CMK (cell line): ENCODE measurements around the gene KRTAP10-11.
"Not testable (repeated sequence)": the region's sequence is repeated elsewhere in the genome, so short reads cannot be mapped to it uniquely, and the experiment has no call there.

Source experiments
- DNase-seq: peaks from one replicate; pipeline ENCODE4 v3.0.0-alpha.2; 2010; ENCODE audit warnings: low read depth

KRTAP10-11 gene

GRCh38 chr21:44614961-44615391, 31.2 kb upstream of the KRTAP10-11 start:
- DNase-seq = no peak

DNA sequence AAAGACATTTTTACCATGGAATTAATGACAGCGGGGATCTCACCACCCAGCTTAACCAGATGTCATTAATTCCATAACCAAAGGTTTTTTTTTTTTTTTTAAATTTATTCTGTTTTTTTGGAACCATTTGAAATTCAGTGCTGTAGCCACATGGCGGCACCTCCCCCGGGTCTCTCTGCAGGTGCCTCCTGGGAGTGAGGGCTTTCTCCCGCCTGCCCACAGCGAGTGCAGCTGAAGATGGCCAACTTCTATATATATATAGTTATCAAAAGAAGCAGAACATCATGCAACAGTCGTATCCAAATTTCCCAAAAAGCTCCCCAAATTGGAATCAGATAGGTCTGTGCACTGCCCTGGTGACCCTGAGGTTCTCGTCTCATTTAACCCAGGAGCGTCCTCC, 30.7 kb upstream of the KRTAP10-11 start:
- no peak for DNase-seq

DNA sequence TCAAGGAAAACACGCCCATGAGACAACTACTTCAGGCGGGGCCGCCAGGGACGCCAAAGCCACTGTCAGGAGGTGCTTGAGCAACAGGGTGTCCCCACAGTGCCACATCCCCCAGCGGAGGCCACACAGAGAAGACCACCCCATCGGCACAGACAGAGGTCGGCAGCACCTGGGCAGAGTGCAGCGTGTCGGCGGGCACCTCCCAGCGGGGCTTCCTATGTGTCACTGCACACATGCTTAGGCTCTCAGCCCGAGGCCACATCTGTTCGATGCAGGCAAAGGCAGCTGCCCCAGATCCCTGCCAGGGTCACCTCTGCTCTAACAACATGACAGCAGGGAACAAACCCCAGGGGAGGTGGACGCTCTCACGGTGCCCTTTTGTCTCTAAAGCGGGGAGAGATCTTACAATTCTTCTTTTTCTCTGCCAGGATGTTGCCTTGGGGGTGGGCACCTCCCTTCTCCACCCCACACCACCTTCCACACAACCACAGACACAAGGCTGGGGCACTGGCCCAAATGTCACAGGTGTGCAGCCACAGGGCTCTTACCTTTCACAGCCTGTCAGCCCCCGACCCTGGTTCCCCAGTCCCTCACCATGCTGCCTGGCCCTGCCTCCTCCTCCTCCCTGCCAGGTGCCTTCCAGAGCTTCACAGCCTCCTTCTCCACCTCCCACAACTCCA, 30.2 kb upstream of the KRTAP10-11 start:
- no peak for DNase-seq

DNA sequence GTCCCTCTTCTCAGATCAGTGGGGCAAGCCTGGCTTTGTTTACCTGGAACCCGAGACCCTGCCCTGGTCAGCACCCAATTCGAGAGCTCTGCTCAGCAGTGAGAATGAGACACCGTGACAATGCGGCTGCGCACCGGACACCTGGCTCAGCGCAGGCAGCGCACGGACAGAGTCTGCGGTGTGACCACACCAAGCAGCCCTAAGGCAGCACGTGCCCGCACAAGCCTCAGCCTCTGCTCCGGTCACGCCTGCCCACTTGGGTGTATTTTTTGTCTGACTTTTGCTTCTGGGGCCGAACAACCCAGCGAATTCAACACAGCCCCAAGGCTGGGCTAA, 29.7 kb upstream of the KRTAP10-11 start:
- no peak for DNase-seq

GRCh38 chr21:44617071-44617501, 29.1 kb upstream of the KRTAP10-11 start:
- DNase-seq = no peak

DNA sequence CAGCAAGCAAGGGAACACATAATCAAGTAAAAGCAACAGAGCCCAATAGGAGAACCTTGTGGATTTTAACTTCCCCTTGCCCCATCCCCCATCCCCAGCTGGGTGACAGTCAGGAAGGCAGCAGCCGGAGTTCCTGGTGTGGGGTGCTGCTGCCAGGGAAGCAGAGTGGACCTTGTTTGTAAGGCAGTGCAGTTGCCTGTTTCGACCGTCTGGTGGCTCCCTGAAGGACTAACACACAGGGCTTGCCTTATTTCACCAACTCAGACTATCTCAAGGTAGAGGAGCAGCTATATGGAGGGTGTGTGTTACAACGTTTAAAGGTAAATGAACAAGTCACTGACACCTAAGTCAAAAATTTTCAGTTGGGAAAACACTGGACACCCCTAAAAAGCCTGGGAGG, 27.7 kb upstream of the KRTAP10-11 start:
- no peak for DNase-seq

- no peak for DNase-seq
These were observed 27.3 kb upstream of the KRTAP10-11 start for GRCh38 chr21:44618909-44619308.

- no peak for DNase-seq
These were observed 26.3 kb upstream of the KRTAP10-11 start for GRCh38 chr21:44619886-44620285.

GRCh38 chr21:44623575-44623974, 22.6 kb upstream of the KRTAP10-11 start:
- no peak for DNase-seq

DNA sequence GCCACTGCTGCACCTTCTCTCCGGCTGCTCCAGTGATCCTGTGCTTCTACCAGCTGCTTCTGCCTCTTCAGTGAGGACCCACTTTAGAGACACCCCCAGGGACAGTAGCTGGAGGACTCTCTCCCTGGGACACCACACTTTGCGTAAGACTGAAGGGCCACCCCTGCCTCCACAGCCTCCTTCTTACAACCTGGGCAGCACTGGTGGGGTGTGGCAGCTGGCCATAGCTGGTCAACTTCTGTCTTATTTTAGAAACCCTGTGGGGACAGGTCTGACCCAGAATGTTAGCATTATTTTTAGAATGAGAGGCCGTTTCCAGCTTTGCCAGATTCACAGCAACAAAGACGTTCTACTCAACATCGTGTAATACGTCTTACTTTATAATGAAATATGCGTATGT, 20.5 kb upstream of the KRTAP10-11 start:
- DNase-seq = no peak

GRCh38 chr21:44626262-44626661, 20.0 kb upstream of the KRTAP10-11 start:
- no peak for DNase-seq

GRCh38 chr21:44626673-44627143, 19.5 kb upstream of the KRTAP10-11 start, which contains the start of gene KRTAP10-9:
TSS of gene KRTAP10-9 (plus strand) at chr21:44627093. CDS start at chr21:44627172, 79 bp downstream.
- DNase-seq = no peak

DNA sequence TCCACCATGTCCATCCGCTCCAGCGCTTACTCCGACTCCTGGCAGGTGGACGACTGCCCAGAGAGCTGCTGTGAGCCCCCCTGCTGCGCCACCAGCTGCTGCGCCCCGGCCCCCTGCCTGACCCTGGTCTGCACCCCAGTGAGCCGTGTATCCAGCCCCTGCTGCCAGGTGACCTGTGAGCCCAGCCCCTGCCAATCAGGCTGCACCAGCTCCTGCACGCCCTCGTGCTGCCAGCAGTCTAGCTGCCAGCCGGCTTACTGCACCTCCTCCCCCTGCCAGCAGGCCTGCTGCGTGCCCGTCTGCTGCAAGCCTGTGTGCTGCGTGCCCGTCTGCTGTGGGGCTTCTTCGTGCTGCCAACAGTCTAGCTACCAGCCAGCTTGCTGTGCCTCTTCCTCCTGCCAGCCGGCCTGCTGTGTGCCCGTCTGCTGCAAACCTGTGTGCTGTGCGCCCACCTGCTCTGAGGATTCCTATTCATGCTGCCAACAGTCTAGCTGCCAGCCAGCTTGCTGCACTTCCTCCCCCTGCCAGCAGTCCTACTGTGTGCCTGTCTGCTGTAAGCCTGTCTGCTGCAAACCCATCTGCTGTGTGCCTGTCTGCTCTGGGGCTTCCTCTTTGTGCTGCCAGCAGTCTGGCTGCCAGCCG, 18.9 kb upstream of the KRTAP10-11 start:
- DNase-seq = not testable (repeated sequence)

GRCh38 chr21:44627831-44628233, 18.4 kb upstream of the KRTAP10-11 start:
- DNase-seq = not testable (repeated sequence)

GRCh38 chr21:44628707-44629391, 17.4 kb upstream of the KRTAP10-11 start:
- no peak for DNase-seq

DNA sequence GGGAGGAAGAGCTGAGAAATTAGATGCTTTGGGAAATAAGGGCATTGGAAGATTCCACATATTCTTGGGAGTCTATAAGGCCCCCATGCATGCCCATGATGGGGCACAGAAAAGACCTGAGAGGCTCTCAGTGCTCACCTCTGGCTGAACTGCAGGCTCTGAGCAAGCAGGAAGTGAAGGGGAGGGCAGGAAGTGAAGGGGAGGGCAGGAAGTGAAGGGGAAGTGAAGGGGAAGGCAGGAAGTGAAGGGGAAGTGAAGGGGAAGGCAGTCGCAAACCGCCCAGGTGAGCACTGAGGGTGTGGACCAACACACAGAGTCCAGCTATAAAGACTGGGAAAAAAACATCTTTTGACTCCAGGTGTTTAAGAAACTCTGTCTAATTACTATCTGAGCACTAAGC, 15.8 kb upstream of the KRTAP10-11 start:
- DNase-seq = no peak

DNA sequence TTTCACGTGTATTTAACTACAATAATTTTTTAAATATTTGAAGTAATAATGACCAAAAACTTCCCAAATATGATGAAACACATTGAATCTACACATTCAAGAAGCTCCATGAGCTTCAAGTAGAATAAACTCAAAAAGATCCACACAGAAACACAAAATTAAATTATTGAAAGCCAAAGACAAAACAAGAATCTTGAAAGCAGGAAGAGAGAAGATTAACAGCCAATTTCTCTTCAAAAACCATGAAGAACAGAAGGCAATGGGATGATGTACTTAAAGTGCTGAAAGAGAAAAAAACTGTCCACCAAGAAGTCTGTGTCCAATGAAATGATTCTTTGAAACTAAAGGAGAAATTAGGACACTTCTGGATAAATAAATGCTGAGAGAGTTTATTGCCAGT, 14.1 kb upstream of the KRTAP10-11 start:
- DNase-seq = no peak

GRCh38 chr21:44636209-44637017, 9.8 kb upstream of the KRTAP10-11 start:
- DNase-seq = no peak

GRCh38 chr21:44637018-44637850, 9.0 kb upstream of the KRTAP10-11 start, which contains the start of gene KRTAP10-10:
TSS of gene KRTAP10-10 (plus strand) at chr21:44637356. CDS start at chr21:44637418, 62 bp downstream.
- DNase-seq = no peak

- not testable (repeated sequence) for DNase-seq
These were observed 8.3 kb upstream of the KRTAP10-11 start for GRCh38 chr21:44637851-44638348.
